ENCODE data around the gene SLMAP.
"Not testable (repeated sequence)": the region's sequence is repeated elsewhere in the genome, so short reads cannot be mapped to it uniquely, and the experiment has no call there.

Gene SLMAP

DNA sequence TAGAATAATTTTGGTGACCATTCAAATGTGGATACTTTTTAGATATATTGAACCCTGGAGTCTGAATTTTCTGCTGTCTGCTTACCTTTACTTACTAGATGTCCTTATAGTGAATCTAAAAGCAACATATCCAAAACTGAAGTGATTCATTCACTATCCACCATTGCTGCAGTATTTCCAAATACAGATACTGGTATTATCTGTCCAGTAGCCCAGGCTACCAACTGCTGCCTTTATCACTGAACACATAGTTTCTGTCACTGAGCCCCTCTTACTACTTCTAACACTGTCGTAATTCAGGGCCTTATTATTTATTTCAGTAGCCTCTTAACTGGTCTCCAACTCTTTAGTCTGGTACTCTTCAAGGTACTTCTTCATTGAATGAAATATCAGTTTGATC, 49.2 kb downstream of the SLMAP start:
- H3K27ac ChIP-seq (ENCODE audit: low read depth, low read length), result no peak overlapping the region
- no peaks in the 10 kb centered on the region for H3K36me3 ChIP-seq (ENCODE audit: control insufficient read depth in 5 of 5, insufficient read depth in 5 of 5, low read length in 5 of 5)
- H3K27me3 ChIP-seq (ENCODE audit: control insufficient read depth in 5 of 5, insufficient read depth in 4 of 5, low read length in 5 of 5), result no peaks in the 10 kb centered on the region
- no peaks in the 10 kb centered on the region for H3K9me3 ChIP-seq (ENCODE audit: control insufficient read depth in 5 of 5, low read length in 5 of 5)
- no peak overlapping the region for H3K9ac ChIP-seq (ENCODE audit: low read length in 5 of 5)
- no peak overlapping the region for H3K4me3 ChIP-seq (ENCODE audit: low read depth in 1 of 5, low read length in 5 of 5)
- H3K4me1 ChIP-seq (ENCODE audit: control insufficient read depth in 5 of 5, insufficient read depth in 5 of 5, low read length in 5 of 5), result peaks cover 0 to 39% (median 23%) of the 10 kb centered on the region in 5 donors

DNA sequence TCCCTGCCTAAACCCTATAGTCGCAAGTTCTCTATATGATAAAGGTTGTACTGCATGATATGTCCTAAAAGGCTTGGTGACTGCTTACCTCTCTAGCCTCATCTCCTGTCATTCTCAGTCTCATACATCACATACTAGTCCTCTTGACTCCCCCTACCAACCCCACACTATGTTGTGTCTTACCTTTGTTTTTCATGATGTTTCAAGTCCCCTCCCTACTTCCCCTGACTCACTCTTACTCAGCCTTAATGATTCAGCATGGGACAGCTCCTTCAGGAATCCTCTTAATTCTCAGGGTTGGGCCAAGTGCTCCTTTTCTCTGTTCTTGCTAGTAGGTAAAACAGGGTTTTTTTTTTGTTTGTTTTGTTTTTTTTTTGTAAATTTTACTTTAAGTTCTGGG, 49.6 kb downstream of the SLMAP start:
- no peak overlapping the region for H3K4me3 ChIP-seq (ENCODE audit: low read depth in 1 of 5, low read length in 5 of 5)
- no peaks in the 10 kb centered on the region for H3K36me3 ChIP-seq (ENCODE audit: control insufficient read depth in 5 of 5, insufficient read depth in 5 of 5, low read length in 5 of 5)
- H3K9me3 ChIP-seq (ENCODE audit: control insufficient read depth in 5 of 5, low read length in 5 of 5), result no peaks in the 10 kb centered on the region
- no peaks in the 10 kb centered on the region for H3K27me3 ChIP-seq (ENCODE audit: control insufficient read depth in 5 of 5, insufficient read depth in 4 of 5, low read length in 5 of 5)
- H3K9ac ChIP-seq (ENCODE audit: low read length in 5 of 5), result no peak overlapping the region
- peaks cover 0 to 36% (median 22%) of the 10 kb centered on the region in 5 donors for H3K4me1 ChIP-seq (ENCODE audit: control insufficient read depth in 5 of 5, insufficient read depth in 5 of 5, low read length in 5 of 5)
- H3K27ac ChIP-seq (ENCODE audit: low read depth, low read length), result no peak overlapping the region

DNA sequence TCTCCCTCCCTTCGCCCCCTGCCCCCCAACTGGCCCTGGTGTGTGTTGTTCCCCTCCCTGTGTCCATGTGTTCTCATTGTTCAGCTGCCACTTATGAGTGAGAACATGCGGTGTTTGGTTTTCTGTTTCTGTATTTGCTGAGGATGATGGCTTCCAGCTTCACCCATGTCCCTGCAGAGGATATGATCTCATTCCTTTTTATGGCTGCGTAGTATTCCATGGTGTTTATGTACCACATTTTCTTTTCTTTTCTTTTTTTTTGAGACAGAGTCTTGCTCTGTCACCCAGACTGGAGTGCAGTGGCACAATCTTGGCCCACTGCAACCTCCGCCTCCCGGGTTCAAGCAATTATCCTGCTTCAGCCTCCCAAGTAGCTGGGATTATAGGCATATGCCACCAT, 50.1 kb downstream of the SLMAP start:
- not testable (repeated sequence) for H3K27ac ChIP-seq (ENCODE audit: low read depth, low read length); H3K27me3 ChIP-seq (ENCODE audit: control insufficient read depth in 5 of 5, insufficient read depth in 4 of 5, low read length in 5 of 5); H3K36me3 ChIP-seq (ENCODE audit: control insufficient read depth in 5 of 5, insufficient read depth in 5 of 5, low read length in 5 of 5); H3K9ac ChIP-seq (ENCODE audit: low read length in 5 of 5); H3K4me3 ChIP-seq (ENCODE audit: low read depth in 1 of 5, low read length in 5 of 5); H3K9me3 ChIP-seq (ENCODE audit: control insufficient read depth in 5 of 5, low read length in 5 of 5)
- peaks cover 0 to 31% (median 17%) of the 10 kb centered on the region in 5 donors for H3K4me1 ChIP-seq (ENCODE audit: control insufficient read depth in 5 of 5, insufficient read depth in 5 of 5, low read length in 5 of 5)

DNA sequence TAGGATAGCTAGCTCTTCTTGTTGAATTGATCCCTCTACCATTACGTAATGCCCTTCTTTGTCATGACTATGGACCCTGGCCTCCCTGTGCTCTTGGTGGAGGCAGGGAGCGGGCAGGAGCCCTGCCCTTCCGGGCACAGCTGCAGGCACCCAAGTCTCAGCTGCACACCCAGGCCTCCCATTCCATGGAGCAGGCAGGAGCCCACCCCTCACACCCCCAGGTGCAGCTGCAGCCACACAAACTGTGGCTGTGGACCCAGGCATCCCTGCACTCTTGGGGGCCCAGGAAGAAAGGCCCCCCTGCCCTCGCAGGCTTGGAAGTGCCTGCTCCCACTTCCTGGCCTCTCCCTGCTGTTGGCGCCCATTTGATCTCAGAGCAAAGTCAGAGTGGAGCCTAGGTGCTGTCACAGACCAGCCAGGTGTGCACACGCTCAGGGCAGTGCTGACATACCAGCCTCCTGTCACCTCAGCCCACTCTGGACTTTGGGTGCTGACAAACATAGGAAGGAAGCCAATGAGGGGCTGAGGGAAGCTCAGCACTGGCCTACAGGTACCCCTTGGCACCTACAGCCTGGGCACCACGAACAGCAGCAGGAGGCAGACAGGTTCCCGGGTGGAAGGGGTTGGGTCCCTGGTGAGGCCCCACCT, 53.0 kb downstream of the SLMAP start:
- no peaks in the 10 kb centered on the region for H3K27me3 ChIP-seq (ENCODE audit: control insufficient read depth in 5 of 5, insufficient read depth in 4 of 5, low read length in 5 of 5)
- peaks cover 0 to 4% (median 0%) of the 10 kb centered on the region in 5 donors for H3K9me3 ChIP-seq (ENCODE audit: control insufficient read depth in 5 of 5, low read length in 5 of 5)
- no peak overlapping the region for H3K9ac ChIP-seq (ENCODE audit: low read length in 5 of 5)
- no peak overlapping the region for H3K27ac ChIP-seq (ENCODE audit: low read depth, low read length)
- H3K4me3 ChIP-seq (ENCODE audit: low read depth in 1 of 5, low read length in 5 of 5), result no peak overlapping the region
- H3K4me1 ChIP-seq (ENCODE audit: control insufficient read depth in 5 of 5, insufficient read depth in 5 of 5, low read length in 5 of 5), result peaks cover 0 to 2% (median under 1%) of the 10 kb centered on the region in 5 donors
- no peaks in the 10 kb centered on the region for H3K36me3 ChIP-seq (ENCODE audit: control insufficient read depth in 5 of 5, insufficient read depth in 5 of 5, low read length in 5 of 5)

DNA sequence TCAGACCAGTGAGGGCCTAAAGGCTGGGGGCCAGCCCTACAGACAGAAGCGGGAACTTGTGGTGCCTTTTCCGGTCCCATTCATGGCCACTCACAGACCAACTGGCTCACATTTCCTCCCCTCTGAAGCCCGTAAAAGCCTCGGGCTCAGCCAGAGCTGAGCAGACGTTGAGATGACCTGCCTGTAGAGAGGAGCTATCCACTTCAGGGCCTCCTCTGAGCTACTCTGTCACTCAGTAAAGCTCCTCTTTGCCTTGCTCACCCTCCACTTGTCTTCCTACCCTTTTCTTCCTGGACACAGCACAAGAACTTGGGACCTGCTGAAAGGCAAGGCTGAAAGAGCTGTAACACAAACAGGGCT, 53.5 kb downstream of the SLMAP start:
- Histone ChIP-seq H3K36me3 (ENCODE audit: control insufficient read depth in 5 of 5, insufficient read depth in 5 of 5, low read length in 5 of 5) (no peaks in the 10 kb centered on the region), H3K27ac (ENCODE audit: low read depth, low read length) (no peak overlapping the region), H3K4me1 (ENCODE audit: control insufficient read depth in 5 of 5, insufficient read depth in 5 of 5, low read length in 5 of 5) (no peaks in the 10 kb centered on the region), H3K27me3 (ENCODE audit: control insufficient read depth in 5 of 5, insufficient read depth in 4 of 5, low read length in 5 of 5) (no peaks in the 10 kb centered on the region), H3K9ac (ENCODE audit: low read length in 5 of 5) (no peak overlapping the region), H3K4me3 (ENCODE audit: low read depth in 1 of 5, low read length in 5 of 5) (no peak overlapping the region), H3K9me3 (ENCODE audit: control insufficient read depth in 5 of 5, low read length in 5 of 5) (peaks cover 0 to 4% (median 0%) of the 10 kb centered on the region in 5 donors)

DNA sequence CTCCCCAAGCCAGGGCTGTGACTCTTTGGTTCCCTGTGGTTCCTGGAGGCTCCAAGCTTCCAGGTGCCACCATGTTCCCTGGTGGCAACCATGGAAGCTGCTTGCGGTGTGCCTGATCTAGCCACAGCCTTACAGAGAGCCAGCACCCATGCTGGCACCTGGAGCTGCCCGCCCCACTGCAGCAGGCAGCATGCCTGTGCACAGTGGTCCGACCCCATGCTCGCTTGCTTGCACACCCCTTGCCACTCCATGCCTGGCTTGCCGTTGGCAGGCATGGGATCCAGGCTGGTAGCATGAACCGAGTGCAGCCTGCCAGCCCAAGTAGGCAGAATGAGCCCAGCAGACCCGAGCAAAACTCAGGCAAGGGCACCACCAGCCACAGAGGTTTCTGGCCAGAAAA, 53.9 kb downstream of the SLMAP start:
- H3K27me3 ChIP-seq (ENCODE audit: control insufficient read depth in 5 of 5, insufficient read depth in 4 of 5, low read length in 5 of 5), result no peaks in the 10 kb centered on the region
- H3K4me1 ChIP-seq (ENCODE audit: control insufficient read depth in 5 of 5, insufficient read depth in 5 of 5, low read length in 5 of 5), result no peaks in the 10 kb centered on the region
- H3K4me3 ChIP-seq (ENCODE audit: low read depth in 1 of 5, low read length in 5 of 5), result no peak overlapping the region

DNA sequence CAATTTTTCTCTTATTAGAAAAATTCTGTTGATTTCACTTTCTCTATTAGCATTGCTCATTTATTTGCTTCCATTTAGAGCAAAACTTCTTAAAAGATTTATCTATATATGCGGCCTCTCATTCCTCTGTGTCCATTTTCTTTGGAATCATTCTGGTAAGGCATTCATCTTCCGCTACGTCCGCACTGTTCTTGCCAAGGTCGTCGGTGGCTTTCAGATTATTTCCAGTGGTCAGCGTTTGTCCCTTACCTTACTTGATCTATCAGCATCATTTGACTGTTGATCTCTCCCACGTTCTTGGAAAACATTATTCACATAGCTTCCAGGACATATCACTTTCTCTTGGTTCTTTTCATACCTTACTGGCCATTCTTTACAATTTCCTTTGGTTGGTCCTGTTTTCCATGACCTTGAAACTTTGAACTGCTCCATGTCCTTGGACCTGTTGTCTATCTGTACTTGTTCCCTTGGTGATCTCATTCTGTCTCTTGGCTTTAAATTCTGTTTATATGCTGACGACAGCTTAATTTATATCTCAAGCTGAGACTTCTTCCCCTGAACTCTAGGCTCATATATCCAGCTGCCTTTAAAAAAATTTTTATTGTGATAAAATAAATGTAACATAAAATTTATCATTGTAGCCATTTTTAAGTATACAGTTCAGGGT, 54.5 kb downstream of the SLMAP start:
- Histone ChIP-seq H3K27ac (ENCODE audit: low read depth, low read length) (no peak overlapping the region), H3K4me1 (ENCODE audit: control insufficient read depth in 5 of 5, insufficient read depth in 5 of 5, low read length in 5 of 5) (no peaks in the 10 kb centered on the region), H3K27me3 (ENCODE audit: control insufficient read depth in 5 of 5, insufficient read depth in 4 of 5, low read length in 5 of 5) (no peaks in the 10 kb centered on the region), H3K4me3 (ENCODE audit: low read depth in 1 of 5, low read length in 5 of 5) (no peak overlapping the region), H3K9me3 (ENCODE audit: control insufficient read depth in 5 of 5, low read length in 5 of 5) (peaks cover 0 to 4% (median 0%) of the 10 kb centered on the region in 5 donors), H3K36me3 (ENCODE audit: control insufficient read depth in 5 of 5, insufficient read depth in 5 of 5, low read length in 5 of 5) (no peaks in the 10 kb centered on the region), H3K9ac (ENCODE audit: low read length in 5 of 5) (no peak overlapping the region)

More for the DNA sequence above, 53.9 kb downstream of the SLMAP start:
- no peaks in the 10 kb centered on the region for H3K36me3 ChIP-seq (ENCODE audit: control insufficient read depth in 5 of 5, insufficient read depth in 5 of 5, low read length in 5 of 5)
- peaks cover 0 to 4% (median 0%) of the 10 kb centered on the region in 5 donors for H3K9me3 ChIP-seq (ENCODE audit: control insufficient read depth in 5 of 5, low read length in 5 of 5)
- H3K27ac ChIP-seq (ENCODE audit: low read depth, low read length), result no peak overlapping the region
- no peak overlapping the region for H3K9ac ChIP-seq (ENCODE audit: low read length in 5 of 5)

DNA sequence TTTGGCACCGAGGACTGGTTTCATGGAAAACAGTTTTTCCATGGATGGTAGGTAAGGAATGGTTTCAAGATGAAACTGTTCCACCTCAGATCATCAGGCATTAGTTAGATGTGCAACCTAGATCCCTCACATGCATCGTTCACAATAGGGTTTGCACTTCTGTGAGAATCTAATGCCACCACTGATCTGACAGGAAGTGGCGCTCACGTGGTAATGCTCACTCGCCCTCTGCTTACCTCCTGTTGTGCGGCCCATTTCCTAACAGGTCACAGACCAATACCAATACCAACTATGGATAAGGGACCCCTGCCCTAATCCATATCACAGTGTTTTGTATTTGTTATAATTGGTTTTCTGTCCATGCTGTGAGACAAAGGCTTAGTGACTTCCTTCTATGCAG, 58.9 kb downstream of the SLMAP start:
- no peaks in the 10 kb centered on the region for H3K4me1 ChIP-seq (ENCODE audit: control insufficient read depth in 5 of 5, insufficient read depth in 5 of 5, low read length in 5 of 5)
- H3K4me3 ChIP-seq (ENCODE audit: low read depth in 1 of 5, low read length in 5 of 5), result no peak overlapping the region
- no peak overlapping the region for H3K9ac ChIP-seq (ENCODE audit: low read length in 5 of 5)
- H3K27ac ChIP-seq (ENCODE audit: low read depth, low read length), result no peak overlapping the region
- no peaks in the 10 kb centered on the region for H3K36me3 ChIP-seq (ENCODE audit: control insufficient read depth in 5 of 5, insufficient read depth in 5 of 5, low read length in 5 of 5)
- H3K9me3 ChIP-seq (ENCODE audit: control insufficient read depth in 5 of 5, low read length in 5 of 5), result peaks cover 0 to 4% (median 0%) of the 10 kb centered on the region in 5 donors
- H3K27me3 ChIP-seq (ENCODE audit: control insufficient read depth in 5 of 5, insufficient read depth in 4 of 5, low read length in 5 of 5), result no peaks in the 10 kb centered on the region

DNA sequence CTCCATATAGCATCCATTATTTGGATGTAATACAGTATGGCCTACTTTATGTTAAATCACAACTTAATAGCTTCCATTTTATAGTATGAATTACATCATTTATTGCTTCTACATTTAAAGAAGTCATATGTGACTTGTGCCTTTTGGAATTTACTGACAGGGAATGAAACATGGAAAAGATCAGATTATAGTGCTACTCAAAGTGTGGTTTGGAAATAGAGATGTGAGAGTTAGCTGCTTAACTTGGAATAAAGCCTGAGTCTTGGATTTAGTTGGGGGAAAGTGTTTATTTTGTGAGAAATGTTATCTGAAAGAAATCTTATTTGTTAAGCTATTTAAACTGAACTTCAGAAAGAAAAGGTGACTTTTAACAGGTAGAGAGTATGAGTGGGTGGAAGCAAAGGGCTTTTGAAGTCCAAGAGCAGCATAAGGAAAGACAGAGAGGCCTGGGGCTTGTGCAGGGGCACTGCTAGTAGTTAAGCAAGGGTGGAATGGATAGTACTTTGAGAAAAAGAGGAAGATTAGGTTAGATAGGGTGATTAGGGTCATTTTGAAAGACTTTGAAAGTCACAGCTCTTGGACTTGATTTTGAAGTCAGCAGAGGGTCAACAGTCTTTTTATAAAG, 60.5 kb downstream of the SLMAP start:
- H3K4me3 ChIP-seq (ENCODE audit: low read depth in 1 of 5, low read length in 5 of 5), result no peak overlapping the region
- no peak overlapping the region for H3K9ac ChIP-seq (ENCODE audit: low read length in 5 of 5)
- peaks cover 0 to under 1% (median 0%) of the 10 kb centered on the region in 5 donors for H3K4me1 ChIP-seq (ENCODE audit: control insufficient read depth in 5 of 5, insufficient read depth in 5 of 5, low read length in 5 of 5)
- no peak overlapping the region for H3K27ac ChIP-seq (ENCODE audit: low read depth, low read length)
- no peaks in the 10 kb centered on the region for H3K27me3 ChIP-seq (ENCODE audit: control insufficient read depth in 5 of 5, insufficient read depth in 4 of 5, low read length in 5 of 5)
- H3K9me3 ChIP-seq (ENCODE audit: control insufficient read depth in 5 of 5, low read length in 5 of 5), result peaks cover 0 to 4% (median 0%) of the 10 kb centered on the region in 5 donors
- H3K36me3 ChIP-seq (ENCODE audit: control insufficient read depth in 5 of 5, insufficient read depth in 5 of 5, low read length in 5 of 5), result no peaks in the 10 kb centered on the region

DNA sequence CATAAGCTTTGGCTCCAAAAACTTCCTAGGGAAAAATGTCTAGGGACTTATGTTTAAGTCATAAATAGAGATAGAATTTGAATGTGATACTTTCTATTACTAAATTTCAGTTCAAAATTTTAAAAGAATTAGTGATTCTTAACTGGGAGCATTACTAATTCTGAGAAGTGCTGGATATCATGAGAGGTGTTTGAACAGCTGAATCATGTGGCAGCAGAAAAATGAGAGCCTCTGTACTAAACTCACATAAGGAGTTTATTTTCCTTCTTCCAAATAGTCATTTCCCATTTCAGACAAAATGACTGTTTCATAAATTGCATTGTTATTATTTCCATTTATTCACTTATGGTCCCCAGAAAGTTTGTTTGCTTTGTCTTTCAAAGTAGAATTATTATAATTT, 62.7 kb downstream of the SLMAP start:
- Histone ChIP-seq H3K9ac (ENCODE audit: low read length in 5 of 5) (no peak overlapping the region), H3K36me3 (ENCODE audit: control insufficient read depth in 5 of 5, insufficient read depth in 5 of 5, low read length in 5 of 5) (no peaks in the 10 kb centered on the region), H3K27me3 (ENCODE audit: control insufficient read depth in 5 of 5, insufficient read depth in 4 of 5, low read length in 5 of 5) (no peaks in the 10 kb centered on the region), H3K27ac (ENCODE audit: low read depth, low read length) (no peak overlapping the region), H3K4me1 (ENCODE audit: control insufficient read depth in 5 of 5, insufficient read depth in 5 of 5, low read length in 5 of 5) (peaks cover 0 to 7% (median 6%) of the 10 kb centered on the region in 5 donors), H3K4me3 (ENCODE audit: low read depth in 1 of 5, low read length in 5 of 5) (no peak overlapping the region), H3K9me3 (ENCODE audit: control insufficient read depth in 5 of 5, low read length in 5 of 5) (no peaks in the 10 kb centered on the region)
